HL-60/S4 treated with retinoic acid at 250 ng/mL for 4 days and 3 days (cell line): ENCODE data around the gene LRRC4B.
"Not testable (repeated sequence)": the region's sequence is repeated elsewhere in the genome, so short reads cannot be mapped to it uniquely, and the experiment has no call there.

Source experiments
- in situ Hi-C: fragments of 300-500 bp; cut with MboI; formaldehyde crosslinking; loops from 2 replicates; pipeline ENCODE4 v1.7.0; 2022; ENCODE audit warnings: low sequenced_read_pairs

The LRRC4B gene

DNA sequence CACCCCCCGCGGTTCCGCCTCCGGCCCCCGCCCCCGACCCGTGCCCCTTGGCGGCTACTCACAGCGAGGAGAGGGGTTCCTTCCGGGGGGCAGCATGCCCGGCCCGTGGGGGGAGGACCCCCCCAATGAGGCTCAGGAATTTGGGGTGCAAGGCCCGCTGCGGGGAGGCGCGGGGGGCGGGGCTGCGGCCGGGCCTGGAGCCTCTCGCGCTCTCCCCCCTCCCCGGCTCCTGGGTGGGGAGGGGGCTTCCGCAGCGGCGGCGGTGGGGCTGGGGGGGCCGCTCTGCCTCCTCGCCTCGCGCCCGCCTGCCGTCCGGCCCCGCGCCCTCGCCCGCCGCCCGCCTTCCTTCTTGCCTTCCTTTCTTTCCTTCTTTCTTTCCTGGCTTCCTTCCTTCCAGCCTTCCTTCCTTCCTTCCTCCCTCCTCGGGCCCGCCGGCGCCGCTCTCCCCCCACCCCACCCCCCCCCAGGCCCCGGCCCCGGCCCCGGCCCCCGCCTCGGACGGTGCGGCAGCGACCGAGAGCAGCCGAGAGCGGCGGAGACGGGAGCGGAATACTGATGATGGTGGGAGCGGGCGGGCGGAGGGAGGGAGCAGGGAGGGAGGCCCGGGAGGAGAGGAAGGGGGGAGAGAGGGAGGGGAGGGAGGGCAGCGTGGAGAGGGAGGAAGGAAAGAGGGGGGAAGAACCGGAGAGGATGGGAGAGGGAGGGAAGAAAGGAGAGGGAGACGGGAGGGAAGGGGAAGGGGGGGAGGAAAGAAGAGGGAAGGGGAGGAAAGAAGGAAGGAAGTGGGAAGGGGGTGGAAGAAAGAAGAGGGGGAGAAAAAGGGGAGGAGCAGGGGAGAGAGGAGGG is at the start of gene LRRC4B:
TSS of gene LRRC4B (minus strand) at position 554 of the 846 bp plus-strand sequence. CDS start 19,597 bp downstream, outside the sequence.
- in situ Hi-C loops: no loop called here

- in situ Hi-C loops: not testable (repeated sequence)
Measured at GRCh38 chr19:50612504-50613404, 44.5 kb upstream of the LRRC4B start.

DNA sequence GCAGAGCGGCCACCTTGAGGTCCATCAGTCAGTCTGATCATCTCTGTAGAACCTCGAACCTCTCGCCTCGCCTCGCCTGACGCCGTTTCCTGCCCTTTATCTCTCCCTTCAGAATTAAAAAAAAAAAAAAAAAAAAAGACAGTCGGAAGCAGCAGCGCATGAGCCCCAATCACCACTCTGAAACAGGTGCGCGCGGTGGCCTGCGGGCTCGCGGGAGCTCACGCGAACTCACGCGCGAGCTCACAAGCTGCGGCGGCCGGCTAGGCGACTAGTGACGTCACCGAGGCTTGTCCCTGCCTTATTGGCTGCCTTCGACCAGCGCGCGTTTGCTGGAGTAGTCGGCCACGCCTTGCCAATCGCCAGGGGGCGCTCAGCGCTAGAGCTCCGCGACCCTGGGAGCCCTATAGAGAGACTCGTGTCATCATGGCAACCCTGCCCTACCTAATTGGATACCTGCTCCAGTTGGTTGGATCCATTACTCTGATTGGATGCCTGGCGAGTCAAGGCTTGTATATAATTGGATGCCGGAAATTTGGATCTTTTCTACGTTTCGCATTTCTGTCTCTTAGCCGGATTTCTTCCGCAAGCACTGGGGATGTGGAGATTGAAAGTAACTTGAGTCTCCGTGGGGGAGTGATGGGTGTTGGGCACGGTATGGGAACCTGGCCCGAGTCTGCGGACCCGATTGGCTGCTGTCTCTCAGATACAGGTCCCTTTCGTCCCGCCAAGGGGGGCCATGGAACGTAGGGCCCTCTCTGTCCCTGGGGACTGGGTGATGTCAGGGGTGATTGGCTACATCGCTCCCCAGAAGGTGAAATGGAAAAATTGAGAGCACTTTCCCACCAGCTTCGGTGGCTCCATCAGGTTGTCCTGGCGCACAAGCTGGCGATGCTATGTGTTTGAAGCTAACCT is 39.9 kb upstream of the LRRC4B start:
- in situ Hi-C loops: no loop called here

GRCh38 chr19:50607388-50607787 is 39.2 kb upstream of the LRRC4B start:
- in situ Hi-C loops: no loop called here

- in situ Hi-C loops: not testable (repeated sequence)
Measured at GRCh38 chr19:50606059-50606836, 38.0 kb upstream of the LRRC4B start.

- in situ Hi-C loops: not testable (repeated sequence)
Measured at GRCh38 chr19:50604264-50605073, 36.2 kb upstream of the LRRC4B start.

DNA sequence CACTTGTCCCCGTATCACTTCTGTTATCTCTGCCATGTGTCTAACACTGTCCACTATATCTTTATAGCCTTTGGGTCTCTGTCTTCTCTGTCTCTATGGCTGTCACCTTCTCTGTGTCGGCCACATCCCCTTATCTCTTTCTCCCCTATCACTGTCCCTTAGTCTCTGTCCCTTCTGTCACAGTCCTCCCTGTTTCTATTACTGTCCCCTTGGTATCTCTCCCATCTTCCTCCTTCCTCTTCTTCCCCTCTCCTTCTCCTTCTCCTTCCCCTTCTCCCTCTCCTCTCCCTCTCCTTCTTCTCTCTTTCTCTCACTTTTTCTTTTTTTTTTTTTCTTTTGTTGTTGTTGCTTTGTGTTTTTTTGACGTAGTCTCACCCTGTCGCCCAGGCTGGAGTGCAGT is 34.7 kb upstream of the LRRC4B start:
- in situ Hi-C loops: no loop called here

- in situ Hi-C loops: no loop called here
Measured at GRCh38 chr19:50602496-50602895, 34.3 kb upstream of the LRRC4B start.

DNA sequence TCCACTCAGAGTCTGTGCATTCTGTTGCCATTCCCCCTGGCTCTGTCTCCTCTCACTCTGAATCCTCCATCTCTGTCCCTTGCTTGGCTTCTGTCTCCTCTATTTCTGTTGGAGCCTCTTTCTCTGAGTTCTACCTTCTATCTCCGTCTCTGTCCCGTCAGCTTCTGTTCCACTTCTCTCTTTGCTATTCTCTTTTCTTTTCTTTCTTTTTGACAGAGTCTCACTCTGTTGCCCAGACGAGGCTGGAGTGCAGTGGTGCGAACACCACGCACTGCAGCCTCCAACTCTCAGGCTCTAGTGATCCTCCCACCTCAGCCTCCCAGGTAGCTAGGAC is 33.8 kb upstream of the LRRC4B start:
- in situ Hi-C loops: no loop called here

DNA sequence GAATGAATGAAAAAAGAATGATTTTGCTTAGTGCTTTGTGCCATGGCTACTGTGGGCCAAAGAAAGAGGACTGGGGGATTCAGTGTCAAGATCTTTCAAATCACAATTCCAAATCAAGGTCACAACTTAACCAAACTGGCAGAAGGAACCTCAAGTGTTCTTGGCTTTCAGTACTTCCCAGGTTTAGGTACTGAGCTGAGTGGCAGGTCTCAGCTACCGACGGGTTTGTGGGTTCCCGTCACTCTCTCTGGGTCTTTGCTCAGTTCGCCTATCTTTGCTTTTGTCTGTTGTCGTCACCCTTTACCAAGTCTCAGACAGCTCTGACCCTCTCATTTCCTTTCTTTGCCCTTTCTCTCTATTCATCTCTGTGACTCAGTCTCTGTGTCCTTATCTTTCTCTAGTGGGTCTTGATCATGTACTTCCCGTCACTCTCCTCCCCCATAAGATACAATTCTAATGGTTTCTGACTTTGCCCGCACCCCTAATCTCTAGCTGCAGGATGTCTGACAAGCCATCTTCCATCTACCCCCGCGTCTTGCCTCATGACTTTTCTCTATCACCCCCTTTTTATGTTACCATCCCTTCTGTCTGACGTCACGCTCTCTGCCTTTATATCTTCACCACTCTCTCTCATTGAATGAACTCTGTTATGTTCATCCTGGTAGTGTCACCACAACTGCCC is 33.3 kb upstream of the LRRC4B start:
- in situ Hi-C loops: no loop called here

GRCh38 chr19:50599427-50599826 is 31.2 kb upstream of the LRRC4B start:
- in situ Hi-C loops: no loop called here

- in situ Hi-C loops: no loop called here
Measured at GRCh38 chr19:50590191-50590590, 22.0 kb upstream of the LRRC4B start.

- in situ Hi-C loops: not testable (repeated sequence)
Measured at GRCh38 chr19:50581795-50582660, 13.8 kb upstream of the LRRC4B start.

- in situ Hi-C loops: no loop called here
Measured at GRCh38 chr19:50580970-50581634, 12.9 kb upstream of the LRRC4B start.

- in situ Hi-C loops: no loop called here
Measured at GRCh38 chr19:50580240-50580639, 12.0 kb upstream of the LRRC4B start.

DNA sequence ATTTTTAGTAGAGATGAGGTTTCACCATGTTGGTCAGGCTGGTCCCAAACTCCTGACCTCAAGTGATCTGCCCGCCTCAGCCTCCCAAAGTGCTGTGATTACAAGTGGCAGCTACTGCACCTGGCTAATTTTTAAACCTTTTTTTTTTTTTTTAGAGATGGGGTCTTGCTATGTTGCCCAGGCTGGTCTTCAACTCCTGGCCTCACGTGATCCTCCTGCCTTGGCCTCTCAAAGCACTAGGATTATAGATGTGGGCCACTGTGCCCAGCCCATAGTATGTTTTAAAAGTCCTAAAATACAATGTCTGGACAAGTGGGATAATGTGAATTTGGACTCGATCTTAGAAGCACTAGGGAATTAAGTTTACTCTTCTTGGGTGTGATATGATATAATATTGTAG is 8.5 kb upstream of the LRRC4B start:
- in situ Hi-C loops: not testable (repeated sequence)
